HCT116 (cell line): ENCODE data around the gene MKI67.

Experiments
- ATF3 ChIP-seq: IDR thresholded peaks from 2 replicates; pipeline ENCODE4 v1.6.1; 2012
- CTCF ChIP-seq, 3 experiments: fragments of 200-600 bp in 1 of 3; sonication (generic) in 1 of 3; IDR thresholded peaks in 2 of 3; conservative IDR thresholded peaks in 1 of 3; 2 replicates each; pipeline ENCODE4 v1.5.1; 2012 to 2017; ENCODE audit warnings: low read depth in 2 of 3, low read length in 2 of 3, antibody characterized with exemption in 1 of 3, borderline replicate concordance in 1 of 3, control low read depth in 1 of 3, mild to moderate bottlenecking in 1 of 3, mixed read lengths in 1 of 3, mixed run types in 1 of 3, moderate library complexity in 1 of 3; ENCODE audit not compliant: insufficient read depth in 1 of 3
- EZH2 ChIP-seq: fragments of 200-600 bp; sonication (generic); IDR thresholded peaks from 2 replicates; pipeline ENCODE4 v1.6.1; 2017; ENCODE audit warnings: antibody characterized with exemption, mixed run types
- EZH2phosphoT487 ChIP-seq: fragments of 200-600 bp; IDR thresholded peaks from 2 replicates; pipeline ENCODE4 v1.6.1; 2018; ENCODE audit warnings: antibody characterized with exemption, borderline replicate concordance
- FOSL1 ChIP-seq: IDR thresholded peaks from 2 replicates; pipeline ENCODE4 v1.6.1; 2012; ENCODE audit warnings: low read depth
- POLR2AphosphoS5 ChIP-seq: IDR thresholded peaks from 2 replicates; pipeline ENCODE4 v1.6.1; 2011; ENCODE audit warnings: mild to moderate bottlenecking, low read depth, low read length, moderate library complexity

GRCh38 chr10:128081720-128082119, 44.5 kb downstream of the MKI67 start:
- TF ChIP-seq FOSL1 (no peak), CTCF (IDR thresholded peaks at IDR 0.05 in 2 of 3, conservative IDR thresholded peaks at IDR 0.05 in 1 of 3; ENCODE audit: borderline replicate concordance in 1 of 3, insufficient read depth in 1 of 3, low read depth in 2 of 3, low read length in 2 of 3) (no peak), ATF3 (no peak), EZH2 (no peak), POLR2AphosphoS5 (no peak), EZH2phosphoT487 (no peak)
